Body of pancreas (tissue), 4 donors: ENCODE measurements around the gene KLK15. TPM values are rescaled to one million over a fixed set of nuclear protein-coding genes. Genes with fewer than 3 reads are reported as not detected.

ENCODE experiments used
- ATAC-seq: fragments of 150-250 bp; one replicate; pipeline ENCODE4 v1.9.1; 2016
- DNase-seq, 4 donors: peaks; one replicate each; pipeline ENCODE4 v3.0.0-alpha.2; 2019
- H3K27ac ChIP-seq, 4 donors: fragments of 200-600 bp; sonication (generic); 1 replicate in 3 of 4; 2 replicates in 1 of 4; pipeline versions ENCODE4 v1.5.1 to v1.6.1; 2016 to 2019; ENCODE audit warnings: mild to moderate bottlenecking in 1 of 4, mixed read lengths in 1 of 4, moderate library complexity in 1 of 4
- H3K27me3 ChIP-seq, 2 donors: fragments of 200-600 bp; sonication (generic); one replicate each; pipeline ENCODE4 v1.6.0; 2016; ENCODE audit warnings: mild to moderate bottlenecking in 1 of 2
- H3K36me3 ChIP-seq, 2 donors: fragments of 200-600 bp; sonication (generic); replicated peaks in 1 of 2; 2 replicates each; pipeline ENCODE4 v1.5.1; 2016; ENCODE audit warnings: low read depth in 2 of 2; ENCODE audit not compliant: insufficient read depth in 1 of 2
- H3K4me1 ChIP-seq: fragments of 200-600 bp; sonication (generic); one replicate; pipeline ENCODE4 v1.6.0; 2016
- H3K4me3 ChIP-seq, 2 donors: fragments of 200-600 bp; sonication (generic); 1 replicate in 1 of 2; 2 replicates in 1 of 2; pipeline ENCODE4 v1.5.1; 2016 to 2019
- H3K9me3 ChIP-seq, 3 donors: fragments of 200-600 bp; sonication (generic); 1 replicate in 2 of 3; 2 replicates in 1 of 3; pipeline ENCODE4 v1.5.1; 2016
- POLR2A ChIP-seq, 3 donors: fragments of 450-650 bp; IDR thresholded peaks; one replicate each; pipeline ENCODE4 v1.6.1; 2016; ENCODE audit warnings: antibody characterized with exemption in 3 of 3, mild to moderate bottlenecking in 2 of 3
- WGBS, 2 donors: methylation state at CpG; one replicate each; pipeline ENCODE4 v1.1.5; 2017; 5-methylcytosine and 5-hydroxymethylcytosine counted together
- intact Hi-C: fragments of 100-400 bp; cut with DNase I; formaldehyde crosslinking; loops from one replicate; pipeline ENCODE4 v1.15.1; 2023
- total RNA-seq, 2 donors: library from RNA; depleted of rRNA; stranded (reverse); fragments of >200 nt; gene quantifications; one replicate each; pipeline ENCODE4 v1.1.0, GENCODE V29; 2016
- TF ChIP-seq, protein P1 (sequence below), 7 experiments: fragments of 450-650 bp in 4 of 7; fragments of 200-600 bp in 3 of 7; sonication (generic) in 3 of 7; IDR thresholded peaks; one replicate each; pipeline ENCODE4 v1.5.1; 2016 to 2019; ENCODE audit warnings: antibody characterized with exemption in 7 of 7

The KLK15 gene
- total RNA-seq, 2 donors from 2014 or later, result not detected

DNA sequence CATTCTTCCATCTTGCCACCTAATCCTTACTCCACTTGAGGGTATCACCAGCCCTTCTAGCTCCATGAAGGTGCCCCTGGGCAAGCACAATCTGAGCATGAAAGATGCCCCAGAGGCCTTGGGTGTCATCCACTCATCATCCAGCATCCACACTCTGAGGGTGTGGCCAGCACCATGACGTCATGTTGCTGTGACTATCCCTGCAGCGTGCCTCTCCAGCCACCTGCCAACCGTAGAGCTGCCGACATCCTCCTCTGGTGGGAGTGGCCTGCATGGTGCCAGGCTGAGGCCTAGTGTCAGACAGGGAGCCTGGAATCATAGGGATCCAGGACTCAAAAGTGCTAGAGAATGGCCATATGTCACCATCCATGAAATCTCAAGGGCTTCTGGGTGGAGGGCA, 18.2 kb upstream of the KLK15 start:
- 76% methylated on average over 4 of the region's 4 CpGs; no CpG with 5 or more reads in 1 of the 2 donors for WGBS, 2 donors
- Histone ChIP-seq H3K4me1 (no peaks in the 10 kb centered on the region), H3K4me3 (no peak overlapping the region), H3K9me3 (no peaks in the 10 kb centered on the region), H3K27me3 (no peaks in the 10 kb centered on the region), H3K36me3 (no peaks in the 10 kb centered on the region), H3K27ac (no peak overlapping the region)
- DNase-seq (no peak), ATAC-seq (no peak)
- TF ChIP-seq POLR2A (IDR thresholded peaks at IDR 0.05), result no peak
- TF ChIP-seq, protein P1, sequence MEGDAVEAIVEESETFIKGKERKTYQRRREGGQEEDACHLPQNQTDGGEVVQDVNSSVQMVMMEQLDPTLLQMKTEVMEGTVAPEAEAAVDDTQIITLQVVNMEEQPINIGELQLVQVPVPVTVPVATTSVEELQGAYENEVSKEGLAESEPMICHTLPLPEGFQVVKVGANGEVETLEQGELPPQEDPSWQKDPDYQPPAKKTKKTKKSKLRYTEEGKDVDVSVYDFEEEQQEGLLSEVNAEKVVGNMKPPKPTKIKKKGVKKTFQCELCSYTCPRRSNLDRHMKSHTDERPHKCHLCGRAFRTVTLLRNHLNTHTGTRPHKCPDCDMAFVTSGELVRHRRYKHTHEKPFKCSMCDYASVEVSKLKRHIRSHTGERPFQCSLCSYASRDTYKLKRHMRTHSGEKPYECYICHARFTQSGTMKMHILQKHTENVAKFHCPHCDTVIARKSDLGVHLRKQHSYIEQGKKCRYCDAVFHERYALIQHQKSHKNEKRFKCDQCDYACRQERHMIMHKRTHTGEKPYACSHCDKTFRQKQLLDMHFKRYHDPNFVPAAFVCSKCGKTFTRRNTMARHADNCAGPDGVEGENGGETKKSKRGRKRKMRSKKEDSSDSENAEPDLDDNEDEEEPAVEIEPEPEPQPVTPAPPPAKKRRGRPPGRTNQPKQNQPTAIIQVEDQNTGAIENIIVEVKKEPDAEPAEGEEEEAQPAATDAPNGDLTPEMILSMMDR (IDR thresholded peaks at IDR 0.05), result no peak
- intact Hi-C loops, result no loop called here

DNA sequence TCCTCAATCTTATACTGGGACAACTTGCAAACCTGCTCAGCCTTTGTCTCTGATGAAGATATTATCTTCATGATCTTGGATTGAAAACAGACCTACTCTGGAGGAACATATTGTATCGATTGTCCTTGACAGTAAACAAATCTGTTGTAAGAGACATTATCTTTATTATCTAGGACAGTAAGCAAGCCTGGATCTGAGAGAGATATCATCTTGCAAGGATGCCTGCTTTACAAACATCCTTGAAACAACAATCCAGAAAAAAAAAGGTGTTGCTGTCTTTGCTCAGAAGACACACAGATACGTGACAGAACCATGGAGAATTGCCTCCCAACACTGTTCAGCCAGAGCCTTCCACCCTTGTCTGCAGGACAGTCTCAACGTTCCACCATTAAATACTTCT, 17.4 kb upstream of the KLK15 start:
- H3K4me3 ChIP-seq, result no peak overlapping the region
- DNase-seq (no peak), ATAC-seq (no peak)
- no peaks in the 10 kb centered on the region for H3K27me3 ChIP-seq
- TF ChIP-seq, protein P1 (IDR thresholded peaks at IDR 0.05), result no peak
- TF ChIP-seq POLR2A (IDR thresholded peaks at IDR 0.05), result no peak
- H3K27ac ChIP-seq, result no peak overlapping the region
- H3K36me3 ChIP-seq, result no peaks in the 10 kb centered on the region
- intact Hi-C loops, result no loop called here
- no peaks in the 10 kb centered on the region for H3K4me1 ChIP-seq
- WGBS, 2 donors, result 32 to 40% methylated on average over 3 of the region's 3 CpGs
- no peaks in the 10 kb centered on the region for H3K9me3 ChIP-seq

DNA sequence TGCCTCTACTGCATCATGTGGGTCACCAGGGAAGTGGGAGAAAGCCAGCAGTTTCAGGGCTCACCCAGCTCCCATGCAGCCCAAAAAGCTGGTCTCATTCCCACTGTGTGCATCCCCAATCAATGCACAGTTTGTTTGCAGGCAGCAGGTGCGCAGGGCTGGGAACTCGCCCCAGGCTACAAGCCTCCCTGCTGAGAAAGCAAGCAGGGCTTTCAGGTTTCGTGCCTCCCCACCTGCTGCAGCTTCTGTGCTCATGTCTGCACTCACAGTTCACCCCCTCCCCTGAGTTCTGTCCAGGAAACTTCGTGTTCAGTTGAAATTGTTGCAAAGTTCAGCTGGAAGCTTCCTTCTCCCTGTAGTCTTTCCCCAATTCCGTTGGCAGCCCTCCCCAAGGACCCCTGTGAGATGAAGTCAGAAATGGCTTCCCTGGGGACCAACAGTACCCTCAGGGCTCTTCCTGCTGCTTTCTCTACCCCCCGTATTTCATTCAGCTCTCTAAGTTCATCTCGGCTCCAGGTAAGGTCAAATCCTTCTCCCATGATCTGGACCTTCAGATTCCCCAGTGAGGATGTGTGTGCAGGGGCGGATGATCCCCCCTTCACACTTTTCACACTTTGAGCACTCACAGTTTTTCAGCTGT, 11.0 kb upstream of the KLK15 start:
- 62 to 80% methylated on average over 8 of the region's 8 CpGs for WGBS, 2 donors
- Histone ChIP-seq H3K27ac (no peak overlapping the region), H3K27me3 (no peaks in the 10 kb centered on the region), H3K36me3 (no peaks in the 10 kb centered on the region), H3K4me3 (no peak overlapping the region), H3K4me1 (no peaks in the 10 kb centered on the region), H3K9me3 (peaks cover 0 to 10% (median 0%) of the 10 kb centered on the region in 3 donors)
- intact Hi-C loops, result no loop called here
- ATAC-seq, result no peak
- no peak for DNase-seq
- TF ChIP-seq, protein P1 (IDR thresholded peaks at IDR 0.05), result no peak
- no peak for TF ChIP-seq POLR2A (IDR thresholded peaks at IDR 0.05)

DNA sequence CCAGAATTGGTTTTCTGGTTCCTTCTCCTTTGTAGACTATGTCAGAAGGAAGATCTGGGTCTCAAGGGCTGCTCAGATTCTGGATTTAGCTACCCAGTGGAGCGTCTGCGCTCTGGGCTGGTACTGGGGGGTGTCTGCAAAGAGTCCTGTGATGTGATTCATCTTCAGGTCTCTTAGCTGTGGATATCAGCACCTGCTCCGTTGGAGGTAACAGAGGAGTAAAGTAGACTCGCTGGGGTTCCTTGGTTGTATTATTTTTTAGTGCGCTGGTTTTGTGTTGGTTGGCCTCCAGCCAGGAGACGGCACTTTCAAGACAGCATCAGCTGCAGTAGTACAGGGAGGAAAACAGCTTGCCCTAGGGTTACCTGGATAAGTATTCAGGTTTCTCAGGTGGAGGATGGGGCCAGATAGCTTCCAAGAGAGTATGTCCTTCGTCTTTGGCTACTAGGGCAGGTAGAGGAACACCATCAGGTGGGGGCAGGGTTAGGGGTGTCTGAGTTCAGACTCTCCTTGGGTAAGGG, 10.4 kb upstream of the KLK15 start:
- 63 to 67% methylated on average over 6 to 7 of the region's 7 CpGs for WGBS, 2 donors
- no peak overlapping the region for H3K27ac ChIP-seq
- DNase-seq (no peak), ATAC-seq (no peak)
- intact Hi-C loops, result no loop called here
- no peak overlapping the region for H3K4me3 ChIP-seq
- peaks cover 0 to 10% (median 0%) of the 10 kb centered on the region in 3 donors for H3K9me3 ChIP-seq
- H3K27me3 ChIP-seq, result no peaks in the 10 kb centered on the region
- no peaks in the 10 kb centered on the region for H3K36me3 ChIP-seq
- TF ChIP-seq POLR2A (IDR thresholded peaks at IDR 0.05), result no peak
- TF ChIP-seq, protein P1 (IDR thresholded peaks at IDR 0.05), result no peak
- no peaks in the 10 kb centered on the region for H3K4me1 ChIP-seq

DNA sequence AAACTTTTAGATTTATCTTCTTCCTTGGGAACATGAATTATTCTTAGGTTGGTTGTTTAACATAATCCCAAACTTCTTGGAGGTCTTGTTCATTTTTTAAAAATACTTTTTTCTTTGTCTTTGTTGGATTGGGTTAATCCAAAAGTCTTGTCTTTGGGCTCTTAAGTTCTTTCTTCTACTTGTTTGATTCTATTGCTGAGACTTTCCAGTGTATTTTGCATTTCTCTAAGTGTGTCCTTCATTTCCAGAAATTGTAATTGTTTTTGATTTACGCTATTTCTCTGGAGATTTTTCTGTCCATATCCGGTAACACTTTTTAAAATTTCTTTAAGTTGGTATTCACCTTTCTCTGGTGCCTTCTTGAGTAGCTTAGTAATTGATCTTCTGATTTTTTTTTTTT, 9.8 kb upstream of the KLK15 start:
- intact Hi-C loops, result no loop called here
- Histone ChIP-seq H3K27me3 (no peaks in the 10 kb centered on the region), H3K4me3 (no peak overlapping the region), H3K9me3 (peaks cover 0 to 10% (median 0%) of the 10 kb centered on the region in 3 donors), H3K27ac (no peak overlapping the region), H3K4me1 (no peaks in the 10 kb centered on the region), H3K36me3 (no peaks in the 10 kb centered on the region)
- WGBS, 2 donors, result 89 to 90% methylated on average over 2 of the region's 2 CpGs
- ATAC-seq, result no peak
- no peak for DNase-seq
- TF ChIP-seq, protein P1 (IDR thresholded peaks at IDR 0.05), result no peak
- no peak for TF ChIP-seq POLR2A (IDR thresholded peaks at IDR 0.05)
